Prostate gland (tissue), 2 donors: Measurements from ENCODE around the gene RPL10. TPM values are rescaled to one million over a fixed set of nuclear protein-coding genes. Genes with fewer than 3 reads are reported as not detected.

Experiments
- DNase-seq: peaks from one replicate; pipeline ENCODE4 v3.0.0-alpha.2; 2019; ENCODE audit warnings: low spot score
- H3K27ac ChIP-seq, 2 donors: fragments of 200-600 bp; sonication (generic); 2 replicates each; pipeline ENCODE4 v1.5.1; 2017 to 2019
- H3K27me3 ChIP-seq: fragments of 200-600 bp; sonication (generic); replicated peaks from 2 replicates; pipeline ENCODE4 v1.5.1; 2019; ENCODE audit not compliant: insufficient read depth
- H3K36me3 ChIP-seq, 2 donors: fragments of 200-600 bp; sonication (generic); 1 replicate in 1 of 2; 2 replicates in 1 of 2; pipeline versions ENCODE4 v1.5.1 to v1.8.1; 2017 to 2019
- H3K4me1 ChIP-seq: fragments of 200-600 bp; sonication (generic); replicated peaks from 2 replicates; pipeline ENCODE4 v1.5.1; 2019
- H3K4me3 ChIP-seq, 2 donors: fragments of 200-600 bp; sonication (generic); 2 replicates each; pipeline ENCODE4 v1.5.1; 2017 to 2019
- H3K9me3 ChIP-seq: fragments of 200-600 bp; sonication (generic); 2 replicates; pipeline ENCODE4 v1.5.1; 2017
- CTCF ChIP-seq, 4 experiments: fragments of 200-600 bp in 2 of 4; fragments of 450-650 bp in 2 of 4; sonication (generic) in 2 of 4; IDR thresholded peaks; 1 replicate in 3 of 4; 2 replicates in 1 of 4; pipeline ENCODE4 v1.5.1; 2016 to 2019; ENCODE audit warnings: antibody characterized with exemption in 4 of 4, mild to moderate bottlenecking in 2 of 4, moderate library complexity in 2 of 4
- POLR2A ChIP-seq: fragments of 450-650 bp; IDR thresholded peaks from one replicate; pipeline ENCODE4 v1.6.1; 2016; ENCODE audit warnings: antibody characterized with exemption, mild to moderate bottlenecking
- POLR2AphosphoS5 ChIP-seq: sonication (generic); formaldehyde crosslinking; IDR thresholded peaks from one replicate; pipeline ENCODE4 v1.6.1; 2017; ENCODE audit warnings: antibody characterized with exemption
- WGBS: methylation state at CpG from one replicate; pipeline ENCODE4 v1.1.5; 2018; 5-methylcytosine and 5-hydroxymethylcytosine counted together
- intact Hi-C: fragments of 100-400 bp; cut with DNase I; formaldehyde crosslinking; loops from one replicate; pipeline ENCODE4 v1.14.2; 2022
- total RNA-seq, 2 donors: library from RNA; depleted of rRNA; stranded (reverse); fragments of >200 nt; gene quantifications; one replicate each; pipeline ENCODE4 v1.1.0, GENCODE V29; 2016

The RPL10 gene
- total RNA-seq, 2 donors from 2014 or later = 3,702 to 5,500 TPM

- WGBS = 77% methylated on average over 11 of the region's 19 CpGs
- TF ChIP-seq CTCF (IDR thresholded peaks at IDR 0.05) = no peak
- Histone ChIP-seq H3K36me3 (no peaks in the 10 kb centered on the region), H3K27ac (no peak overlapping the region), H3K27me3 (no peaks in the 10 kb centered on the region), H3K4me3 (no peak overlapping the region), H3K9me3 (no peaks in the 10 kb centered on the region), H3K4me1 (no peaks in the 10 kb centered on the region)
- DNase-seq = no peak
- intact Hi-C loops = no loop called here
Observed at GRCh38 chrX:154350429-154351182, 47.6 kb upstream of the RPL10 start.

GRCh38 chrX:154351183-154352011 is 46.8 kb upstream of the RPL10 start:
- intact Hi-C loops = no loop called here
- TF ChIP-seq POLR2AphosphoS5 (no peak), POLR2A (no peak), CTCF (IDR thresholded peaks at IDR 0.05) (no peak)
- H3K27ac ChIP-seq = no peak overlapping the region
- no peaks in the 10 kb centered on the region for H3K9me3 ChIP-seq
- DNase-seq = no peak
- 68% methylated on average over 17 of the region's 30 CpGs for WGBS
- no peaks in the 10 kb centered on the region for H3K36me3 ChIP-seq
- no peak overlapping the region for H3K4me3 ChIP-seq
- no peaks in the 10 kb centered on the region for H3K27me3 ChIP-seq
- no peaks in the 10 kb centered on the region for H3K4me1 ChIP-seq

- no peak for TF ChIP-seq POLR2A
- TF ChIP-seq CTCF (IDR thresholded peaks at IDR 0.05) = no peak
- TF ChIP-seq POLR2AphosphoS5 = no peak
- 76% methylated on average over 5 of the region's 14 CpGs for WGBS
- H3K27ac ChIP-seq = no peak overlapping the region
- no peak overlapping the region for H3K4me3 ChIP-seq
- H3K36me3 ChIP-seq = no peaks in the 10 kb centered on the region
- DNase-seq = no peak
- H3K27me3 ChIP-seq = no peaks in the 10 kb centered on the region
- intact Hi-C loops = no loop called here
- H3K9me3 ChIP-seq = no peaks in the 10 kb centered on the region
- no peaks in the 10 kb centered on the region for H3K4me1 ChIP-seq
Observed at GRCh38 chrX:154352012-154352401, 46.2 kb upstream of the RPL10 start.

- Histone ChIP-seq H3K9me3 (no peaks in the 10 kb centered on the region), H3K27ac (no peak overlapping the region), H3K4me1 (no peaks in the 10 kb centered on the region), H3K36me3 (no peaks in the 10 kb centered on the region), H3K4me3 (no peak overlapping the region), H3K27me3 (no peaks in the 10 kb centered on the region)
- no peak for DNase-seq
- TF ChIP-seq POLR2AphosphoS5 (no peak), CTCF (IDR thresholded peaks at IDR 0.05) (no peak), POLR2A (no peak)
- WGBS = 79% methylated on average over 5 of the region's 13 CpGs
- intact Hi-C loops = no loop called here
Observed at GRCh38 chrX:154352466-154352865, 45.7 kb upstream of the RPL10 start.
